TTC549 (cell line): Measurements from ENCODE around the gene SLAMF8.

Experiments used
- FAIRE-seq: peaks from 2 replicates; lab custom pipeline; 2012; peaks lifted over from hg19 to GRCh38; lab: Jason Lieb, UNC

SLAMF8 gene

GRCh38 chr1:159821171-159821867, 5.4 kb upstream of the SLAMF8 start:
- FAIRE-seq: no peak

DNA sequence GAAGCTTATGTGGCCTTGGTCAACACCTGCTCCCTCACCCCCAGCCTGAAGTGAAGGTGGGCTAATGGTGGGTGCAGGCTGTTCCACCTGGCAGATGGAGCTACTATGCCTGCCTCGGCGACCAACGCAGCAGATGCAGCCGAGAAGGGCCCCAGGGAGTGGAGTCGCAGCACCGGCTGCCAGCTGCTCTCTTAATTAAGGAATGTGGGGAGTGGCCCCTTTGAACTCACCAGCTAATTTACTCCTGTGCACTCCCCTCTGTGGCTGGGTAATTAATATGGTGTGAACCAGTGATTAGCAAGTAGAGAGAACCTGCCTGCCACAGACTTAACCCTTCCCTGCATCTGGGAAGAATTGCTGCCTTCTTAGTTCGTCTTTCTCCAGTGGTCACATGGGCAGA, 3.3 kb upstream of the SLAMF8 start:
- no peak for FAIRE-seq

DNA sequence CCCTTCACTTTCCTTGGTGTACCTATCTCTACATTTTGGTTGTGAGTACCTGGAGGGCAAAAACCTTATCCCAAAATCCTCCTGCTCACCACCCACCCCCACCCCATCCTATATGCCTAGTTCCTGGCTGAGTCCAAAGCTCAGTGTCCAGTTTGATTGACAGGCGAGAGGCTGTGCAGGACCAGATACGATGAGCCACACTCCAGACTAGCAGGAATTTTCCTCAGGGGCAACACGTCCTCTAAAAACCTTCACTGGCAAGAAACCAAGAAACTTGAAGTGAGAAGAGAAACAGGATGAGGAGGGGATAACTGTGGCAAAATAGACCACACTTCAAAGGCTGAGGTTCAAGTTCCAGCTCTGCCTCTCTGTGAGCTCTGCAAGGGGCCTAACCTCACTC, 1.1 kb upstream of the SLAMF8 start:
- no peak for FAIRE-seq

GRCh38 chr1:159827102-159827490, 423 bp downstream of the SLAMF8 start:
- no peak for FAIRE-seq

GRCh38 chr1:159827549-159827948, 876 bp downstream of the SLAMF8 start:
- FAIRE-seq: no peak

DNA sequence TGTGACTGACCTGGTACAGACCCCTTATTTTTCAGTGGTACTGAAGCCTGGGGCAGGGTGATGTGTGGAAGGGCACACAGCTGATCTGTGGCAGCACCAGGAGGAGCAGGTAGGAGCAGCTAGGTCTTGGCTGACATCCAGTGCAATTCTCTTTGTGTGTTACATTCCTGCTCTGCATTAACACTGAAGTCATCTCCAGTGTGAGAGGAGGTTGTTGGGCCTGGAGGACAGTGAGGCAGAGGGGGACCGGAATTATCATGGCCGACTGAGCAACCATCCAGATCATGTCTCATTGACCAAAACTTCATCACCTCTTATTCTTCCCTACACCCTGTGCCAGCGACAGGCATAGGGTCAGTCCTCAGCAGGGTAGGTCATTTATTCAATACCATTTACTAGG, 1.5 kb downstream of the SLAMF8 start:
- no peak for FAIRE-seq

- no peak for FAIRE-seq
Measured at GRCh38 chr1:159828581-159829272, 2.1 kb downstream of the SLAMF8 start.

- FAIRE-seq: no peak
Measured at GRCh38 chr1:159829273-159829634, 2.6 kb downstream of the SLAMF8 start.

- no peak for FAIRE-seq
Measured at GRCh38 chr1:159829822-159830465, 3.3 kb downstream of the SLAMF8 start.

GRCh38 chr1:159830722-159831121, 4.0 kb downstream of the SLAMF8 start:
- FAIRE-seq: no peak

- FAIRE-seq: no peak
Measured at GRCh38 chr1:159831412-159832141, 4.9 kb downstream of the SLAMF8 start.

- FAIRE-seq: no peak
Measured at GRCh38 chr1:159832309-159832708, 5.6 kb downstream of the SLAMF8 start.

- FAIRE-seq: no peak
Measured at GRCh38 chr1:159835356-159835755, 8.7 kb downstream of the SLAMF8 start.

- no peak for FAIRE-seq
Measured at GRCh38 chr1:159835862-159836525, 9.3 kb downstream of the SLAMF8 start.

GRCh38 chr1:159838715-159839114, 12.0 kb downstream of the SLAMF8 start:
- no peak for FAIRE-seq

DNA sequence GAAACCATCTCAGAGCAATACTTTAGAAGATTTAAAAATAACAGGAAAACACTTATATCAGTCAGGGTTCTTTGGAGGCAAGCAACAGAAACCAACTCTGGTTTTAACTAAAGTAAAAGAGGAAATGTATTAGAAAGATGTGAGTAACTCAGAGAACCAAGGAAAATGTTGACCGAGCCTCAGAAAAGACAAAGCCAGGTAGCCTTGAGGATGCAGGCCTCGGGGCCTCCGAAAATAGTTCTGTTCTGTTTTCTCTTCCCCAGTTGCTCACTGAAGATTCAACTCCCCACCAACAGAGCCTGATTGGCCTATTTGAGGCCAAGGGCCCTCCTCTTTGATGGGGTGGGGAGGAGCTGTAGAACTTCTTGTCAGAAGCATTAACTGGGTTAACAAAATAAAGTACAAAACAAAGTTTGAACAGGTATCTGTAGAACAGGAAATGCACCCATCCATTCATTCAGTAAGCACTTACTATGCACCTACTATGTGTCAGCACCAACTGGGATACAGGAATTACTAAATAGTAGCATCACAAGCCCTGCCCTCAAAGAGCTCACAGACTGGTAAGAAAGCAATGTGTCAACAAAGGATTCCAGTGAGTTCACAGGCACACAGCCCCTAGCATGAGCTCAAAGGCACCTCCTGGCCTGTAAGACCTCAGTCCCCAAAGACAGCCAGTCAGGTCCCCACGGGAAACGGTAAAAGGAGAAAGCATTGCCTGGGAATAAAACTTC, 12.6 kb downstream of the SLAMF8 start:
- no peak for FAIRE-seq

- FAIRE-seq: no peak
Measured at GRCh38 chr1:159841749-159842148, 15.1 kb downstream of the SLAMF8 start.

GRCh38 chr1:159843459-159843858, 16.8 kb downstream of the SLAMF8 start:
- FAIRE-seq: no peak

- FAIRE-seq: no peak
Measured at GRCh38 chr1:159845751-159846629, 19.3 kb downstream of the SLAMF8 start.

GRCh38 chr1:159847231-159847630, 20.6 kb downstream of the SLAMF8 start:
- FAIRE-seq: no peak

GRCh38 chr1:159848326-159848725, 21.7 kb downstream of the SLAMF8 start:
- FAIRE-seq: no peak
